DND-41 (cell line): Measurements from ENCODE around the gene LRRC75B.

ENCODE experiments used
- ATAC-seq: fragments of 200-7000 bp; cut with Tn5 transposase; 3 replicates; pipeline ENCODE4 v1.9.1; 2021; ENCODE audit warnings: low read depth; ENCODE audit not compliant: insufficient read depth
- DNase-seq: peaks from one replicate; pipeline ENCODE4 v3.0.0-alpha.2; 2020
- H2AFZ ChIP-seq: 2 replicates; pipeline ENCODE4 v1.6.0; 2012; ENCODE audit warnings: low read depth, low read length
- H3K27ac ChIP-seq: 2 replicates; pipeline ENCODE4 v1.5.1; 2012; ENCODE audit warnings: low read length, inconsistent platforms
- H3K27me3 ChIP-seq: fragments of 200-600 bp; sonication (generic); 2 replicates; pipeline ENCODE4 v1.6.0; 2012; ENCODE audit warnings: low read length, mild to moderate bottlenecking, inconsistent platforms; ENCODE audit not compliant: insufficient read depth, poor library complexity
- H3K36me3 ChIP-seq: 2 replicates; pipeline ENCODE4 v1.5.1; 2012; ENCODE audit warnings: low read length, inconsistent platforms; ENCODE audit not compliant: insufficient read depth
- H3K4me1 ChIP-seq: 2 replicates; pipeline ENCODE4 v1.5.1; 2012; ENCODE audit warnings: mild to moderate bottlenecking, low read length; ENCODE audit not compliant: insufficient read depth
- H3K4me2 ChIP-seq: 2 replicates; pipeline ENCODE4 v1.6.0; 2012; ENCODE audit warnings: mild to moderate bottlenecking, moderate library complexity, low read length, inconsistent platforms; ENCODE audit not compliant: insufficient read depth
- H3K4me3 ChIP-seq, 2 experiments: fragments of 200-600 bp in 1 of 2; shearing (Covaris generic) in 1 of 2; 2 replicates each; pipeline ENCODE4 v1.5.1; 2012 to 2016; ENCODE audit warnings: inconsistent platforms in 2 of 2, low read length in 2 of 2, mild to moderate bottlenecking in 2 of 2, low read depth in 1 of 2, moderate library complexity in 1 of 2
- H3K79me2 ChIP-seq: 2 replicates; pipeline ENCODE4 v1.6.0; 2012; ENCODE audit warnings: low read length, inconsistent platforms; ENCODE audit not compliant: insufficient read depth
- H3K9ac ChIP-seq: 2 replicates; pipeline ENCODE4 v1.6.0; 2012; ENCODE audit warnings: low read depth, mild to moderate bottlenecking, inconsistent platforms, low read length, moderate library complexity
- H3K9me3 ChIP-seq: 2 replicates; pipeline ENCODE4 v1.5.1; 2012; ENCODE audit warnings: low read length, moderate library complexity, mild to moderate bottlenecking, inconsistent platforms; ENCODE audit not compliant: insufficient read depth, severe bottlenecking
- H4K20me1 ChIP-seq: 2 replicates; pipeline ENCODE4 v1.6.0; 2012; ENCODE audit warnings: low read length; ENCODE audit not compliant: insufficient read depth
- CTCF ChIP-seq: IDR thresholded peaks from 2 replicates; pipeline ENCODE4 v1.5.1; 2012; ENCODE audit warnings: borderline replicate concordance, low read length, moderate library complexity, mild to moderate bottlenecking; ENCODE audit not compliant: poor library complexity, severe bottlenecking; ENCODE audit errors: extremely low read depth
- EZH2 ChIP-seq: IDR thresholded peaks from 3 replicates; pipeline ENCODE4 v1.6.1; 2012; ENCODE audit warnings: borderline replicate concordance, low read depth, mild to moderate bottlenecking, moderate library complexity, low read length, inconsistent platforms; ENCODE audit not compliant: severe bottlenecking

LRRC75B gene

DNA sequence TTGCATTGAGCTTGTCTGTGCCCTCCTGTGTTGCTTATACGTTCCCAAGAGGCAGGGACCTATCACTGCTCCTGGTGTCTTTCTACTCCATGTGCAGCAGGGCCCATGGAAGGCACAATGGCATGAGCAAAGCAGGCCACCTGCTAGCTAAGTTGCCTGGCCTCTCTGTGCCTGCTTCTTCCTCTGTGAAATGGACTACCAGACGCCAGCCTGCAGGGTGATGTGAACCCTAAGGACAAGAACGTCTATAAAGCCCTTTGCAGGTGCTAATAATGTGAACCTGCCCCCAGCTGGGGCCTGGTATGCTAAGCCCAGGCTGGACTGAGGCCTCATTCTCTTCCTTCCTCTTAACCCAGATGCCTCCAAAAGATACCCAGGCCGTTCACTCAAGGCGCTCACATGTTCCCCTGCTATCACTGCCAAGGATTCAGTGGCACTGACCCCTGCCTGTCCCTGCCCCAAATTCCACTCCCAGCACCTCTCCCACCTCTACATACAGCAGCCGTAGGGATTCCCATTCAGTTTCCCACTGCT lies 41.9 kb downstream of the LRRC75B start:
- peaks cover 54% of the 10 kb centered on the region for H4K20me1 ChIP-seq
- H3K79me2 ChIP-seq, result peaks cover 67% of the 10 kb centered on the region
- no peak for ATAC-seq
- H3K36me3 ChIP-seq, result peaks cover 70% of the 10 kb centered on the region
- H3K9ac ChIP-seq, result no peak overlapping the region
- H3K4me2 ChIP-seq, result no peak overlapping the region
- DNase-seq, result no peak
- no peak overlapping the region for H2AFZ ChIP-seq
- no peaks in the 10 kb centered on the region for H3K27me3 ChIP-seq
- no peak overlapping the region for H3K27ac ChIP-seq
- TF ChIP-seq CTCF, result no peak
- TF ChIP-seq EZH2, result no peak
- H3K4me1 ChIP-seq, result peaks cover 22% of the 10 kb centered on the region
- no peak overlapping the region for H3K4me3 ChIP-seq
- H3K9me3 ChIP-seq, result no peaks in the 10 kb centered on the region

DNA sequence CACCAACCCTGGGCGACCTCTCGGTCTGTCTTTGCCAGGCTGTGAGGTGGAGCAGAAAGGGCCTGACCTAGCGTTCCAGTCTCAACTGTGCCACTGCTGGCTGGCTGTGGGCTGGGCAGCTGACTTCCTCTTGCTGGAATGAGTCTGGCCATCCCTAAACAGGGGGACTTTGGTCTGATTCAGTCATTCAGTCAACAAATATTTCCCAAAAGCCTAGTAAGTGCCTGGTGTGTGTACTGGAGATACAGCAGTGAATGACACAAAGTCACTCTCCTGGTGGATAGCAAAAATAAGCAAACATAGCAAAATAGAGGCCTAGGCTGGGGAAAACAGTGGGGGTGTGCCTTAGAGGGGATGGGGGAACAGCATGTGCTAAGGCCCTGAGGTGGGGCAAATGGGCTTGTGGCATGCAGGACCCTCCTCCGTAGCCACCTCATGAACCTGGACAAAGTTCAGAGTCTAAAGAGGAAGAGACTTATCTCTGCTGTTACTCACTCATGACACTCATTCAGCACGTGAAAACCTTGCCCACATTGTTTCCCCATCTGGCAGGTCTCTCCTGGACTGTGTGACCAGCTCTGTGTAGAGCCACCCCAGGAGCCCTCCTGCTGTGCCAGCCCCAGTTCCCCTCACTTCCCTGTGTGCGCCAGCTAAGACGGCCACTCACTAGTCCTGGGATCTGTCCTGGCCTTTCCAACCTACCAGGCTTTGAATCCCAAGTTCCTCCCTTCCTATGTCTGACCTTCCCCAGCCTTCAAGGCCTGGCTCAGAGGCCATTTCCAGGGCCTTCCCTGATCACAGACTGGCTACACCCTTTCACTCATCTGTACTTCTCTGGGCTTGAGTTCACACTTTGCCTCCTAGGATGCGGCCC lies 42.6 kb downstream of the LRRC75B start:
- Histone ChIP-seq H3K36me3 (peaks cover 72% of the 10 kb centered on the region), H2AFZ (no peak overlapping the region), H3K4me1 (peaks cover 22% of the 10 kb centered on the region), H3K4me2 (no peak overlapping the region), H4K20me1 (peaks cover 54% of the 10 kb centered on the region), H3K4me3 (no peak overlapping the region), H3K79me2 (peaks cover 65% of the 10 kb centered on the region), H3K9me3 (no peaks in the 10 kb centered on the region), H3K27me3 (no peaks in the 10 kb centered on the region), H3K27ac (no peak overlapping the region; the same call in 1 of the 2 replicates), H3K9ac (no peak overlapping the region)
- no peak for DNase-seq
- ATAC-seq, result no peak
- TF ChIP-seq CTCF (no peak), EZH2 (no peak)

GRCh38 chr22:24548812-24549211 lies 44.1 kb downstream of the LRRC75B start:
- Histone ChIP-seq H3K36me3 (peaks cover 82% of the 10 kb centered on the region), H2AFZ (no peak overlapping the region), H3K4me2 (no peak overlapping the region), H3K79me2 (peaks cover 54% of the 10 kb centered on the region), H3K4me3 (no peak overlapping the region), H3K27ac (no peak overlapping the region), H3K9ac (no peak overlapping the region), H4K20me1 (peaks cover 55% of the 10 kb centered on the region), H3K9me3 (no peaks in the 10 kb centered on the region), H3K4me1 (peaks cover 15% of the 10 kb centered on the region), H3K27me3 (no peaks in the 10 kb centered on the region)
- no peak for DNase-seq
- no peak for TF ChIP-seq EZH2
- TF ChIP-seq CTCF, result no peak
- no peak for ATAC-seq
